Mesenchymal stem cell (in vitro differentiated cells and primary cell): Measurements from ENCODE around the gene SMTNL1.

Source experiments
- DNase-seq: peaks from one replicate; pipeline ENCODE4 v3.0.0-alpha.2; 2013
- H2AFZ ChIP-seq: one replicate; pipeline ENCODE4 v1.6.1; 2013; ENCODE audit warnings: low read depth, mild to moderate bottlenecking, control low read depth, inconsistent platforms, low read length, moderate library complexity
- H2AK5ac ChIP-seq: 2 replicates; pipeline ENCODE4 v1.6.1; 2013; ENCODE audit warnings: low read length, moderate library complexity, mild to moderate bottlenecking, inconsistent platforms; ENCODE audit not compliant: severe bottlenecking
- H2BK120ac ChIP-seq: one replicate; pipeline ENCODE4 v1.6.1; 2013; ENCODE audit warnings: low read depth, mild to moderate bottlenecking, inconsistent platforms, low read length, moderate library complexity
- H2BK12ac ChIP-seq, 2 experiments: one replicate each; pipeline ENCODE4 v1.6.1; 2013; ENCODE audit warnings: inconsistent platforms in 2 of 2, low read length in 2 of 2, mild to moderate bottlenecking in 2 of 2, moderate library complexity in 2 of 2, control low read depth in 1 of 2
- H2BK15ac ChIP-seq: one replicate; pipeline ENCODE4 v1.6.1; 2013; ENCODE audit warnings: mild to moderate bottlenecking, low read depth, inconsistent platforms; ENCODE audit not compliant: poor library complexity, severe bottlenecking
- H2BK5ac ChIP-seq: 2 replicates; pipeline ENCODE4 v1.6.1; 2013; ENCODE audit warnings: low read depth, mild to moderate bottlenecking, low read length, control low read depth, inconsistent platforms; ENCODE audit not compliant: poor library complexity, severe bottlenecking
- H3K14ac ChIP-seq, 2 experiments: one replicate each; pipeline ENCODE4 v1.6.1; 2013; ENCODE audit warnings: inconsistent platforms in 2 of 2, low read length in 2 of 2, control low read depth in 1 of 2, mild to moderate bottlenecking in 1 of 2, moderate library complexity in 1 of 2
- H3K18ac ChIP-seq, 2 experiments: one replicate each; pipeline ENCODE4 v1.6.1; 2013; ENCODE audit warnings: inconsistent platforms in 2 of 2, low read length in 2 of 2, control low read depth in 1 of 2, low read depth in 1 of 2, mild to moderate bottlenecking in 1 of 2
- H3K23ac ChIP-seq, 2 experiments: one replicate each; pipeline ENCODE4 v1.6.1; 2013; ENCODE audit warnings: inconsistent platforms in 2 of 2, low read length in 2 of 2, mild to moderate bottlenecking in 2 of 2, moderate library complexity in 2 of 2, control low read depth in 1 of 2
- H3K27ac ChIP-seq: 2 replicates; pipeline ENCODE4 v1.5.1; 2013; ENCODE audit warnings: mild to moderate bottlenecking, moderate library complexity, low read length, control low read depth, inconsistent platforms; ENCODE audit not compliant: poor library complexity, severe bottlenecking
- H3K27me3 ChIP-seq, 2 experiments: 2 replicates each; pipeline versions ENCODE4 v1.6.1 to v1.7.0; 2013; ENCODE audit warnings: low read length in 2 of 2, mild to moderate bottlenecking in 2 of 2, moderate library complexity in 2 of 2, control low read depth in 1 of 2, inconsistent platforms in 1 of 2; ENCODE audit not compliant: control insufficient read depth in 1 of 2, insufficient read depth in 1 of 2
- H3K36me3 ChIP-seq, 2 experiments: 2 replicates each; pipeline versions ENCODE4 v1.6.1 to v1.7.0; 2013; ENCODE audit warnings: low read length in 2 of 2, control low read depth in 1 of 2, inconsistent platforms in 1 of 2, low read depth in 1 of 2, mild to moderate bottlenecking in 1 of 2; ENCODE audit not compliant: insufficient read depth in 2 of 2, control insufficient read depth in 1 of 2
- H3K4ac ChIP-seq, 2 experiments: one replicate each; pipeline ENCODE4 v1.6.1; 2013; ENCODE audit warnings: inconsistent platforms in 2 of 2, low read length in 2 of 2, mild to moderate bottlenecking in 2 of 2, moderate library complexity in 2 of 2, control low read depth in 1 of 2, low read depth in 1 of 2
- H3K4me1 ChIP-seq: 2 replicates; pipeline ENCODE4 v1.6.1; 2013; ENCODE audit warnings: low read depth, low read length, control low read depth; ENCODE audit not compliant: control insufficient read depth, insufficient read depth
- H3K4me2 ChIP-seq: 2 replicates; pipeline ENCODE4 v1.6.1; 2013; ENCODE audit warnings: low read length, mild to moderate bottlenecking, inconsistent platforms; ENCODE audit not compliant: poor library complexity, severe bottlenecking
- H3K4me3 ChIP-seq, 2 experiments: 2 replicates each; pipeline versions ENCODE4 v1.5.1 to v1.7.0; 2013; ENCODE audit warnings: low read length in 2 of 2, mild to moderate bottlenecking in 2 of 2, control low read depth in 1 of 2, low read depth in 1 of 2; ENCODE audit not compliant: insufficient read depth in 1 of 2
- H3K79me1 ChIP-seq: replicated peaks from 2 replicates; pipeline ENCODE4 v1.6.1; 2013; ENCODE audit warnings: mild to moderate bottlenecking, control low read depth, low read length, inconsistent platforms; ENCODE audit not compliant: poor library complexity, severe bottlenecking
- H3K9ac ChIP-seq: 2 replicates; pipeline ENCODE4 v1.7.0; 2013; ENCODE audit warnings: mild to moderate bottlenecking, low read length, moderate library complexity
- H3K9me3 ChIP-seq: 2 replicates; pipeline ENCODE4 v1.7.0; 2013; ENCODE audit warnings: mild to moderate bottlenecking, low read length; ENCODE audit not compliant: control insufficient read depth
- H4K8ac ChIP-seq: one replicate; pipeline ENCODE4 v1.6.1; 2013; ENCODE audit warnings: inconsistent platforms, mild to moderate bottlenecking, low read length, moderate library complexity
- H4K91ac ChIP-seq: one replicate; pipeline ENCODE4 v1.6.1; 2013; ENCODE audit warnings: mild to moderate bottlenecking, low read length, inconsistent platforms
- WGBS: methylation state at CpG from one replicate; pipeline ENCODE4 v1.1.7; 2013; ENCODE audit warnings: mixed read lengths; 5-methylcytosine and 5-hydroxymethylcytosine counted together

The SMTNL1 gene

DNA sequence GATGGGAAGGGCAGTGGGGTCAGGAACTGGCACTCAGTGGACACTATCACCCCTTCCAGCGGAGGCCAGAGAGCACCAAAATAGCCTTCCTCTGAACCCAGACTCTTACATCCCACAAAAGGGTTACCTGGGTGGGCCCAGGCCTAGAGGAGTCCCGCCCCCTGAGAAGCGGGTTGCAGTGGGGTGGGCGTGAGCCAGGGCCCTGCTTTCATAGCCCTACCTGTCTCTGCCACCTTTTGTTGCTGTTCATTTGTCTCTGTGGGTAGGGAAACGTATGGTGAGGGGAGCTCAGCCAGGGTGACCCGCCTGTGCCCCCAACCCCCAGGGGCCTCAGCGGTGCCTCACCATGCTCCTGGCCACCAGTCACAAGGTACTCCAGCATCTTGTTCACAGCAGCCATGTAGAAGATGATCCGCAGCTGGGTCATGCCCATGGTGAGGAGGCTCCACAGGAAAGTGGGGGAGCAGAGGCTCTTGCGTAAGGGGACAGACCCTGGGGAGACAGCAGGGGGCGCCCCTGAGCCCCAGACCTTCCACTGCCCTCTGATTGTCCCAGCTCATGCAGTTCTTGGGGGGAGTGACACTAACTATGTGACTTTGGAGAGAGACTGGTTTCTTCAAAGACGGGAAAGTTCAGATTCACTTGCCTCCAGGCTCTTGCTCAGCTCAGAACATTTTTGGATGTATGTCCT is 45.9 kb upstream of the SMTNL1 start:
- Histone ChIP-seq H2BK5ac (no peak overlapping the region), H2AFZ (no peak overlapping the region), H3K14ac (no peak overlapping the region), H3K9me3 (peaks cover 15% of the 10 kb centered on the region), H3K4ac (no peak overlapping the region), H3K36me3 (peaks cover 0 to 53% of the 10 kb centered on the region in 2 experiments), H2AK5ac (no peak overlapping the region), H2BK15ac (no peak overlapping the region), H3K27ac (no peak overlapping the region), H3K9ac (no peak overlapping the region), H3K4me2 (no peak overlapping the region), H4K8ac (no peak overlapping the region), H2BK12ac (no peak overlapping the region), H2BK120ac (no peak overlapping the region), H4K91ac (no peak overlapping the region), H3K27me3 (no peaks in the 10 kb centered on the region), H3K18ac (no peak overlapping the region), H3K4me3 (no peak overlapping the region), H3K4me1 (no peaks in the 10 kb centered on the region), H3K23ac (no peak overlapping the region), H3K79me1 (no peaks in the 10 kb centered on the region)
- 78% methylated on average over 9 of the region's 11 CpGs for WGBS
- no peak for DNase-seq

- Histone ChIP-seq H3K27me3 (no peaks in the 10 kb centered on the region), H3K79me1 (no peaks in the 10 kb centered on the region), H3K36me3 (peaks cover 0 to 47% of the 10 kb centered on the region in 2 experiments), H3K4me3 (no peak overlapping the region), H3K4ac (no peak overlapping the region), H3K9me3 (peaks cover 15% of the 10 kb centered on the region), H2AK5ac (no peak overlapping the region), H4K8ac (no peak overlapping the region), H3K4me2 (no peak overlapping the region), H3K4me1 (no peaks in the 10 kb centered on the region), H4K91ac (no peak overlapping the region), H3K18ac (no peak overlapping the region), H3K23ac (no peak overlapping the region), H2AFZ (no peak overlapping the region), H2BK12ac (no peak overlapping the region), H2BK15ac (no peak overlapping the region), H3K9ac (no peak overlapping the region), H2BK120ac (no peak overlapping the region), H3K14ac (no peak overlapping the region), H2BK5ac (no peak overlapping the region), H3K27ac (no peak overlapping the region)
- DNase-seq, result peak; percentile 35
- WGBS, result 81% methylated on average over 14 of the region's 15 CpGs
Observed at GRCh38 chr11:57493507-57494503, 43.6 kb upstream of the SMTNL1 start.

GRCh38 chr11:57496109-57496820 is 41.1 kb upstream of the SMTNL1 start:
- Histone ChIP-seq H3K79me1 (peaks cover 2% of the 10 kb centered on the region), H3K27ac (no peak overlapping the region)
- 96% methylated on average over 8 of the region's 9 CpGs for WGBS

More at GRCh38 chr11:57496109-57496820, 41.1 kb upstream of the SMTNL1 start:
- no peak for DNase-seq
- Histone ChIP-seq H2BK12ac (no peak overlapping the region), H3K9me3 (no peaks in the 10 kb centered on the region), H3K4me2 (no peak overlapping the region), H3K4me3 (no peak overlapping the region), H3K36me3 (peaks cover 0 to 31% of the 10 kb centered on the region in 2 experiments), H3K4ac (no peak overlapping the region), H2BK5ac (no peak overlapping the region), H3K14ac (no peak overlapping the region), H2BK15ac (no peak overlapping the region), H2AFZ (no peak overlapping the region), H2AK5ac (no peak overlapping the region), H3K23ac (no peak overlapping the region), H3K9ac (no peak overlapping the region), H3K4me1 (peaks cover 5% of the 10 kb centered on the region), H4K8ac (no peak overlapping the region), H2BK120ac (no peak overlapping the region), H3K18ac (no peak overlapping the region), H4K91ac (no peak overlapping the region), H3K27me3 (no peaks in the 10 kb centered on the region)
